Endodermal cell (in vitro differentiated cells): Measurements from ENCODE around the gene ETNK1. TPM values are rescaled to one million over a fixed set of nuclear protein-coding genes. Genes with fewer than 3 reads are reported as not detected.
A peak's percentile ranks its signal among the peaks of the same experiment; 100 is the strongest.

Experiments
- DNase-seq: peaks from one replicate; pipeline ENCODE4 v3.0.0-alpha.2; 2017
- H3K27ac ChIP-seq: 2 replicates; pipeline ENCODE4 v1.5.1; 2013; ENCODE audit warnings: mild to moderate bottlenecking, low read depth, low read length, moderate library complexity
- H3K27me3 ChIP-seq: 2 replicates; pipeline ENCODE4 v1.6.1; 2013; ENCODE audit warnings: mild to moderate bottlenecking, low read length, moderate library complexity; ENCODE audit not compliant: insufficient read depth, control insufficient read depth, poor library complexity, severe bottlenecking
- H3K36me3 ChIP-seq: 2 replicates; pipeline ENCODE4 v1.7.0; 2013; ENCODE audit warnings: mild to moderate bottlenecking, low read length, moderate library complexity; ENCODE audit not compliant: control insufficient read depth, insufficient read depth
- H3K4me1 ChIP-seq: one replicate; pipeline ENCODE4 v1.7.0; 2013; ENCODE audit warnings: low read length; ENCODE audit not compliant: control insufficient read depth, insufficient read depth
- H3K4me3 ChIP-seq: 2 replicates; pipeline ENCODE4 v1.5.1; 2013; ENCODE audit warnings: mild to moderate bottlenecking, low read length, moderate library complexity
- H3K9ac ChIP-seq: 2 replicates; pipeline ENCODE4 v1.6.1; 2013; ENCODE audit warnings: mild to moderate bottlenecking, low read length, moderate library complexity; ENCODE audit not compliant: poor library complexity, severe bottlenecking; ENCODE audit errors: extremely low read depth
- H3K9me3 ChIP-seq: 2 replicates; pipeline ENCODE4 v1.6.1; 2013; ENCODE audit warnings: mild to moderate bottlenecking, low read length, moderate library complexity; ENCODE audit not compliant: control insufficient read depth
- H3K27ac Mint-ChIP-seq: 2 replicates; pipeline ENCODE4 v1.8.0; 2020; ENCODE audit warnings: mixed read lengths
- H3K27me3 Mint-ChIP-seq: 2 replicates; pipeline ENCODE4 v1.8.0; 2021; ENCODE audit warnings: mild to moderate bottlenecking, mixed read lengths; ENCODE audit not compliant: insufficient read depth
- H3K36me3 Mint-ChIP-seq: 2 replicates; pipeline ENCODE4 v1.8.0; 2020; ENCODE audit warnings: low read depth, mixed read lengths
- H3K4me1 Mint-ChIP-seq: 2 replicates; pipeline ENCODE4 v1.8.0; 2020; ENCODE audit warnings: mixed read lengths
- H3K4me3 Mint-ChIP-seq: 2 replicates; pipeline ENCODE4 v1.8.0; 2020; ENCODE audit warnings: mild to moderate bottlenecking, moderate library complexity, mixed read lengths
- H3K9me3 Mint-ChIP-seq: 2 replicates; pipeline ENCODE4 v1.8.0; 2020; ENCODE audit warnings: mild to moderate bottlenecking, mixed read lengths
- CTCF ChIP-seq: fragments of 200-600 bp; sonication (generic); conservative IDR thresholded peaks from 2 replicates; pipeline ENCODE4 v1.5.0; 2021; ENCODE audit warnings: antibody characterized with exemption, mild to moderate bottlenecking
- WGBS, 2 experiments: methylation state at CpG; one replicate each; pipeline versions ENCODE4 v1.1.5 to v1.1.7; 2013; ENCODE audit warnings: missing lambda C conversion rate in 2 of 2, mixed read lengths in 1 of 2; ENCODE audit not compliant: insufficient coverage in 1 of 2, insufficient read length in 1 of 2; 5-methylcytosine and 5-hydroxymethylcytosine counted together
- total RNA-seq, 2 donors: library from RNA; stranded (reverse); fragmentation: NEBNext Ultra II Directional in 1 of 2; extraction: Animal tissue kit (Norgen Biotek cat#: 25700) in 1 of 2; gene quantifications; 2 replicates in 1 of 2; 3 replicates in 1 of 2; pipeline ENCODE4 v1.2.1, GENCODE V29; 2021

Gene ETNK1
- total RNA-seq, 2 donors from 2014 or later = 84.9 to 187 TPM

GRCh38 chr12:22627371-22627770 is 2.4 kb downstream of the ETNK1 start:
- Histone ChIP-seq H3K27me3 (no peaks in the 10 kb centered on the region), H3K9ac (peak overlapping the region; percentile 79), H3K27ac (no peak overlapping the region), H3K36me3 (peaks cover 14% of the 10 kb centered on the region), H3K9me3 (no peaks in the 10 kb centered on the region), H3K4me3 (peak overlapping the region; percentile 87), H3K4me1 (no peaks in the 10 kb centered on the region)
- H3K36me3 Mint-ChIP-seq = peaks cover 15% of the 10 kb centered on the region
- no peaks in the 10 kb centered on the region for H3K27me3 Mint-ChIP-seq
- peaks cover 36% of the 10 kb centered on the region for H3K4me1 Mint-ChIP-seq
- no peak for TF ChIP-seq CTCF
- H3K4me3 Mint-ChIP-seq = peak overlapping the region; percentile 88
- no CpG with 5 or more reads among the region's 2 CpGs for WGBS, 2 experiments
- no peaks in the 10 kb centered on the region for H3K9me3 Mint-ChIP-seq
- no peak for DNase-seq
- peak overlapping the region; percentile 57 for H3K27ac Mint-ChIP-seq

GRCh38 chr12:22628228-22628627 is 3.3 kb downstream of the ETNK1 start:
- Mint-ChIP-seq H3K36me3 (peaks cover 24% of the 10 kb centered on the region), H3K4me3 (peak overlapping the region; percentile 88), H3K27me3 (no peaks in the 10 kb centered on the region), H3K27ac (peak overlapping the region; percentile 12), H3K4me1 (peaks cover 36% of the 10 kb centered on the region), H3K9me3 (no peaks in the 10 kb centered on the region)
- no peak for TF ChIP-seq CTCF
- H3K27me3 ChIP-seq = no peaks in the 10 kb centered on the region
- peak overlapping the region; percentile 87 for H3K4me3 ChIP-seq
- peaks cover 17% of the 10 kb centered on the region for H3K36me3 ChIP-seq
- 88 to 89% methylated on average over 3 to 4 of the region's 4 CpGs for WGBS, 2 experiments
- peak overlapping the region; percentile 6 for H3K9ac ChIP-seq
- H3K4me1 ChIP-seq = no peaks in the 10 kb centered on the region
- no peak for DNase-seq
- no peak overlapping the region for H3K27ac ChIP-seq
- H3K9me3 ChIP-seq = no peaks in the 10 kb centered on the region

GRCh38 chr12:22631863-22632463 is 7.0 kb downstream of the ETNK1 start:
- H3K9me3 ChIP-seq = no peaks in the 10 kb centered on the region
- Mint-ChIP-seq H3K9me3 (no peaks in the 10 kb centered on the region), H3K36me3 (peaks cover 46% of the 10 kb centered on the region), H3K27ac (no peak overlapping the region), H3K4me3 (no peak overlapping the region), H3K4me1 (peaks cover 32% of the 10 kb centered on the region), H3K27me3 (no peaks in the 10 kb centered on the region)
- WGBS, 2 experiments = 96% methylated on average over 2 of the region's 3 CpGs; no CpG with 5 or more reads in 1 of the 2 experiments
- H3K4me1 ChIP-seq = peaks cover 5% of the 10 kb centered on the region
- H3K27ac ChIP-seq = no peak overlapping the region
- H3K9ac ChIP-seq = no peak overlapping the region
- H3K27me3 ChIP-seq = no peaks in the 10 kb centered on the region
- H3K4me3 ChIP-seq = no peak overlapping the region
- TF ChIP-seq CTCF = peak; percentile 97
- DNase-seq = no peak
- H3K36me3 ChIP-seq = peaks cover 29% of the 10 kb centered on the region
